Activated B cell treated with CpG ODN at 0.5 μM for 24 hours (primary cell): ENCODE data around the gene TMEM123. TPM values are rescaled to one million over a fixed set of nuclear protein-coding genes. Genes with fewer than 3 reads are reported as not detected.
"Not testable (repeated sequence)": the region's sequence is repeated elsewhere in the genome, so short reads cannot be mapped to it uniquely, and the experiment has no call there.

Experiments
- ATAC-seq: fragments of 200-7000 bp; cut with Tn5 transposase; one replicate; pipeline ENCODE4 v1.10.0; 2021; ENCODE audit warnings: low read depth, mild to moderate bottlenecking, moderate library complexity
- CTCF ChIA-PET: fragments of 350-600 bp; sonication (Branson Sonifier 250); formaldehyde crosslinking; loops from one replicate; lab custom pipeline; 2021; ENCODE audit warnings: antibody characterized with exemption; lab: Charles Lee
- POLR2A ChIA-PET: fragments of 350-600 bp; sonication (Branson Sonifier 250); formaldehyde crosslinking; loops from one replicate; lab custom pipeline; 2021; ENCODE audit warnings: antibody characterized with exemption; lab: Charles Lee
- DNase-seq: peaks from one replicate; pipeline ENCODE4 v3.0.0; 2022
- H3K27ac Mint-ChIP-seq: one replicate; pipeline ENCODE4 v1.8.0; 2020; ENCODE audit warnings: mixed read lengths
- H3K27me3 Mint-ChIP-seq: one replicate; pipeline ENCODE4 v1.8.0; 2021; ENCODE audit warnings: mixed read lengths
- H3K36me3 Mint-ChIP-seq: one replicate; pipeline ENCODE4 v1.8.0; 2021; ENCODE audit warnings: low read depth, mixed read lengths
- H3K4me1 Mint-ChIP-seq: one replicate; pipeline ENCODE4 v1.8.0; 2021; ENCODE audit warnings: mixed read lengths
- H3K4me3 Mint-ChIP-seq: one replicate; pipeline ENCODE4 v1.8.0; 2020; ENCODE audit warnings: mild to moderate bottlenecking, mixed read lengths
- H3K9me3 Mint-ChIP-seq: one replicate; pipeline ENCODE4 v1.8.0; 2020; ENCODE audit warnings: mixed read lengths
- CTCF ChIP-seq: fragments of 200-600 bp; IDR thresholded peaks from one replicate; pipeline ENCODE4 v1.8.0; 2022; ENCODE audit warnings: antibody characterized with exemption, mild to moderate bottlenecking
- intact Hi-C: fragments of 100-400 bp; cut with micrococcal nuclease; formaldehyde crosslinking; loops from one replicate; pipeline ENCODE4 v1.15.1; 2024
- total RNA-seq: library from RNA; stranded (reverse); gene quantifications from 2 replicates; pipeline ENCODE4 v1.2.3, GENCODE V29; 2022

Gene TMEM123
- total RNA-seq, 1 donor from 2014 or later: 191 TPM

- H3K9me3 Mint-ChIP-seq: no peaks in the 10 kb centered on the region
- H3K4me3 Mint-ChIP-seq: peak overlapping the region; percentile 98
- TF ChIP-seq CTCF: no peak
- intact Hi-C loops: loop anchor here (1.0 kb wide), 1 partner anchor 14 kb away; no protein-coding TSS in a partner anchor
- ChIA-PET POLR2A (interaction anchor here (1.2 kb wide), 1 partner anchor 100 kb away, joined by 3 read pairs; no protein-coding TSS in a partner anchor), CTCF (interaction anchor here (1.2 kb wide), 1 partner anchor 47 kb away, joined by 3 read pairs; no protein-coding TSS in a partner anchor)
- H3K27ac Mint-ChIP-seq: peak overlapping the region; percentile 57
- ATAC-seq: no peak
- no peaks in the 10 kb centered on the region for H3K27me3 Mint-ChIP-seq
- no peak for DNase-seq
- peaks cover 74% of the 10 kb centered on the region for H3K36me3 Mint-ChIP-seq
- H3K4me1 Mint-ChIP-seq: peaks cover 76% of the 10 kb centered on the region
Observed at GRCh38 chr11:102448869-102449224, 3.7 kb downstream of the TMEM123 start.

- H3K4me1 Mint-ChIP-seq: peaks cover 79% of the 10 kb centered on the region
- H3K27me3 Mint-ChIP-seq: no peaks in the 10 kb centered on the region
- DNase-seq (no peak), ATAC-seq (no peak)
- intact Hi-C loops: loop anchor here (1.0 kb wide), 1 partner anchor 13 kb away; no protein-coding TSS in a partner anchor
- TF ChIP-seq CTCF: no peak
- ChIA-PET CTCF (interaction anchor here (0.8 to 1.2 kb wide), 2 partner anchors 48 to 165 kb away, joined by 3 to 4 read pairs; no protein-coding TSS in a partner anchor), POLR2A (interaction anchor here (1.2 kb wide), 1 partner anchor 99 kb away, joined by 3 read pairs; no protein-coding TSS in a partner anchor)
- H3K36me3 Mint-ChIP-seq: peaks cover 80% of the 10 kb centered on the region
- no peaks in the 10 kb centered on the region for H3K9me3 Mint-ChIP-seq
- peak overlapping the region; percentile 98 for H3K4me3 Mint-ChIP-seq
- H3K27ac Mint-ChIP-seq: peak overlapping the region; percentile 57
Observed at GRCh38 chr11:102447941-102448868, 4.4 kb downstream of the TMEM123 start.

- Mint-ChIP-seq H3K36me3 (peaks cover 84% of the 10 kb centered on the region), H3K4me3 (peak overlapping the region; percentile 55)
Observed at GRCh38 chr11:102447193-102447592, 5.4 kb downstream of the TMEM123 start.

GRCh38 chr11:102446606-102447005, 6.0 kb downstream of the TMEM123 start:
- DNase-seq (no peak), ATAC-seq (no peak)
- ChIA-PET CTCF (interaction anchor here (1.2 kb wide), 1 partner anchor 51 kb away, joined by 3 read pairs; no protein-coding TSS in a partner anchor), POLR2A (interaction anchor here (1.4 kb wide), 1 partner anchor 54 kb away, joined by 3 read pairs; no protein-coding TSS in a partner anchor)
- intact Hi-C loops: no loop called here
- no peak for TF ChIP-seq CTCF
- Mint-ChIP-seq H3K4me3 (no peak overlapping the region), H3K27ac (peak overlapping the region; percentile 74), H3K4me1 (peaks cover 89% of the 10 kb centered on the region), H3K9me3 (no peaks in the 10 kb centered on the region), H3K27me3 (no peaks in the 10 kb centered on the region), H3K36me3 (peaks cover 80% of the 10 kb centered on the region)

More at GRCh38 chr11:102447193-102447592, 5.4 kb downstream of the TMEM123 start:
- DNase-seq: no peak
- ATAC-seq: peak; percentile 22
- no peaks in the 10 kb centered on the region for H3K9me3 Mint-ChIP-seq
- peak overlapping the region; percentile 74 for H3K27ac Mint-ChIP-seq
- POLR2A ChIA-PET: interaction anchor here (1.4 kb wide), 1 partner anchor 55 kb away, joined by 3 read pairs; no protein-coding TSS in a partner anchor
- no peaks in the 10 kb centered on the region for H3K27me3 Mint-ChIP-seq
- H3K4me1 Mint-ChIP-seq: peaks cover 84% of the 10 kb centered on the region
- CTCF ChIA-PET: no interaction called here
- intact Hi-C loops: no loop called here
- TF ChIP-seq CTCF: no peak

- ATAC-seq, H3K9me3 Mint-ChIP-seq, CTCF ChIA-PET, POLR2A ChIA-PET, H3K27ac Mint-ChIP-seq, H3K4me3 Mint-ChIP-seq, H3K27me3 Mint-ChIP-seq, intact Hi-C loops, DNase-seq: not testable (repeated sequence)
- Mint-ChIP-seq H3K36me3 (peaks cover 81% of the 10 kb centered on the region), H3K4me1 (peaks cover 88% of the 10 kb centered on the region)
Observed at GRCh38 chr11:102444693-102445092, 7.9 kb downstream of the TMEM123 start.

- H3K4me1 Mint-ChIP-seq: peaks cover 83% of the 10 kb centered on the region
- H3K27ac Mint-ChIP-seq, DNase-seq, H3K9me3 Mint-ChIP-seq, H3K4me3 Mint-ChIP-seq, CTCF ChIA-PET, ATAC-seq, H3K27me3 Mint-ChIP-seq, intact Hi-C loops: not testable (repeated sequence)
- POLR2A ChIA-PET: interaction anchor here (1.0 kb wide), 1 partner anchor 8 kb away, joined by 3 read pairs; no protein-coding TSS in a partner anchor
- peaks cover 82% of the 10 kb centered on the region for H3K36me3 Mint-ChIP-seq
Observed at GRCh38 chr11:102444142-102444541, 8.4 kb downstream of the TMEM123 start.

GRCh38 chr11:102439063-102439363, 13.6 kb downstream of the TMEM123 start:
- ATAC-seq, POLR2A ChIA-PET: not testable (repeated sequence)

More at GRCh38 chr11:102439063-102439363, 13.6 kb downstream of the TMEM123 start:
- H3K9me3 Mint-ChIP-seq, CTCF ChIA-PET, H3K27me3 Mint-ChIP-seq, H3K27ac Mint-ChIP-seq, intact Hi-C loops, DNase-seq, H3K4me3 Mint-ChIP-seq: not testable (repeated sequence)
- peaks cover 72% of the 10 kb centered on the region for H3K36me3 Mint-ChIP-seq
- peaks cover 50% of the 10 kb centered on the region for H3K4me1 Mint-ChIP-seq
